ENCODE results near the gene NFKBIL1.

NFKBIL1 gene

DNA sequence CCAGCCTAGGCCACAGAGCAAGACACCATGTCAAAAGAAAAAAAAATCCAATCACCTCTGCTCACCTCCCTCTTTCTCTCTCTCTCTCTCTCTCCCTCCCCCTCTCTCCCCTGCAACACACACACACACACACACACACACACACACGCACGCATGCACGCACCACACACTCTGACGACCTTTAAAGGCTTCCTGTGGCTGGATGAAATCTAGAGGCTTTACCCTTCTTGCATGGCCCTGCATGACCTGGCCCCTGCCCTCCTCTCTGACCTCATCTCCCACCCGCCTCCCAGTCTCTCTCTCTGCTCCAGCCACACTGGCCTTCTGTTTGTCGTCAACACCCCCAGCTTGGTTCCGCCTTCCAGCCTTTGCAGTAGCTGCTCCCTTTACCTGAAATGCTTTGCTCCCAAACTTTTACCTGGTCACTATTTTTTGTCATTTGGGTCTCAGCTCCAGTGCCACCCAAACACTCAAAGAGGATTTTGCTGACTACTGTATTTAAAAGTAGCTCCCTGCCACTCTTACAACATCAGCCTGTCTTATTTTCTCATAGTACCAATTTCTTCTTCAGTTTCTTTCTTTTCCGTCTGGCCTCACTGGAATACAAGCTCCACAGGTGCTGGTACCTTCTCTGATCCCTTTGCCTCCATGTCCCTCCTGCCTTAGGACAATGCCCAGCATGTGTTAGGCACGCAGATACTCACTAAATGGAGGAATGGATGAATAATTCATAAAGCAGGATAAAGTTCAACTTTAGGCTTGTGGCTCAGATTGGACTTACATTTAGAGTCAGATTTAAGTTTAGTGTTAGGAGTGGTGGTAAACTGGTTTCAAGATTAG lies 20.3 kb downstream of the NFKBIL1 start:
- DNase-seq: peak in 1 of 5 experiments; percentile 88

DNA sequence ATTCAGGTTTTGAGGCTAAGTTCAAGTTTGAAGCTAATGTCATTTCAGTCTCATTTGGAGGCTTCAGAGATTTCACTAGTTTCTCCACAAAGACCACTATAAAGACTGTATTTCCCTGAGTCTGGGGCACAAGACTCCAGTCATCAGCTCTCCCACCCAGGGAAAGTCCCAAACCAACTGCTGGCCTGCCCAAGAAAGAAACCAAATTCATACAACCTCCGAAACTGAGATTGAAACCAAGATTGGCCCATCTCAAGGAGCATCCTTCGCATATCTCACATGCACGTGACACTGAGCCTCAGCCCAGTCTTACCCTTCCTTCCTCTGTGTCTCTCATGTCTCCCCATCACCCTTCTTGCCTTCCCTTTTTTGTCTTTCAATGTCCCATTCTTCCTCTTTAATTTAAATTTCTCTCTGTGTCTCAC lies 21.1 kb downstream of the NFKBIL1 start:
- DNase-seq: peak; percentile 20 to 95 (median 68)

DNA sequence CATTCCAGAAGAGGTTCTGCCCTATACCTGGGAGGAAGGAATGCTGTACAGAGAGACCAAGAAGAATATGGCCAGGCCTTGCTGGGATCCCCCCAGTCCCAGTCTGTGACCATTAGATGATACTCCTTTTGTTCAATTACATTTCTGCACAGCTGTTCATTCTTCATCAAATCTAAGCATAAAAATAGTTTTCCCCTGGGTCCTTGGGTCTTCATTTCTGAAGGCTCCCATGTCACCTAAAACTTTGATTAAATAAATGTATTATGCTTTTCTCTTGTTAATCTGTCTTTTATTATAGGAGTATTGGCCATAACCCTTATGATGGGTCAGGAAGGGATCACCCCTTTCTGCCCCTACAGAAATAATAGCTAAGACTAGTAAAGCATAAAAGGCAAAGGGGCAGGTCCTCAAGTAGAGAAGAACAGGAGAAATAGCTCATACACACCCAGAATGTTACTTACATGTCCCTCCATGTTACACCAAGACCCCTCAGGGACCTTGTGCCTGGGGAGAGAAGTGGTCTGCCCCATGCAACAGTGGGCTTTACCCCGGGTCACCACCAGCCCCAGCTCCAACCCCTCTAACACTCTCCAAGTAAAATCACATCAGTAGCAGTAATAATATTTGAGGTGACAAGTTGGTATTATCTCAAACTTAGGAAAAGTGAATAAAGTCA lies 22.6 kb downstream of the NFKBIL1 start:
- no peak for DNase-seq

DNA sequence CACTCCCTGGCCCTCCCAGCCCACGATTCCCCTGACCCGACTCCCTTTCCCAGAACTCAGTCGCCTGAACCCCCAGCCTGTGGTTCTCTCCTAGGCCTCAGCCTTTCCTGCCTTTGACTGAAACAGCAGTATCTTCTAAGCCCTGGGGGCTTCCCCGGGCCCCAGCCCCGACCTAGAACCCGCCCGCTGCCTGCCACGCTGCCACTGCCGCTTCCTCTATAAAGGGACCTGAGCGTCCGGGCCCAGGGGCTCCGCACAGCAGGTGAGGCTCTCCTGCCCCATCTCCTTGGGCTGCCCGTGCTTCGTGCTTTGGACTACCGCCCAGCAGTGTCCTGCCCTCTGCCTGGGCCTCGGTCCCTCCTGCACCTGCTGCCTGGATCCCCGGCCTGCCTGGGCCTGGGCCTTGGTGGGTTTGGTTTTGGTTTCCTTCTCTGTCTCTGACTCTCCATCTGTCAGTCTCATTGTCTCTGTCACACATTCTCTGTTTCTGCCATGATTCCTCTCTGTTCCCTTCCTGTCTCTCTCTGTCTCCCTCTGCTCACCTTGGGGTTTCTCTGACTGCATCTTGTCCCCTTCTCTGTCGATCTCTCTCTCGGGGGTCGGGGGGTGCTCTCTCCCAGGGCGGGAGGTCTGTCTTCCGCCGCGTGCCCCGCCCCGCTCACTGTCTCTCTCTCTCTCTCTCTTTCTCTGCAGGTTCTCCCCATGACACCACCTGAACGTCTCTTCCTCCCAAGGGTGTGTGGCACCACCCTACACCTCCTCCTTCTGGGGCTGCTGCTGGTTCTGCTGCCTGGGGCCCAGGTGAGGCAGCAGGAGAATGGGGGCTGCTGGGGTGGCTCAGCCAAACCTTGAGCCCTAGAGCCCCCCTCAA lies 24.9 kb downstream of the NFKBIL1 start, which contains the start of gene LTA:
Gene LTA (plus strand): TSS at position 249 of the 871 bp plus-strand sequence. CDS start 454 bp downstream, at position 703.
- peak; percentile 56 to 78 (median 74) for DNase-seq

DNA sequence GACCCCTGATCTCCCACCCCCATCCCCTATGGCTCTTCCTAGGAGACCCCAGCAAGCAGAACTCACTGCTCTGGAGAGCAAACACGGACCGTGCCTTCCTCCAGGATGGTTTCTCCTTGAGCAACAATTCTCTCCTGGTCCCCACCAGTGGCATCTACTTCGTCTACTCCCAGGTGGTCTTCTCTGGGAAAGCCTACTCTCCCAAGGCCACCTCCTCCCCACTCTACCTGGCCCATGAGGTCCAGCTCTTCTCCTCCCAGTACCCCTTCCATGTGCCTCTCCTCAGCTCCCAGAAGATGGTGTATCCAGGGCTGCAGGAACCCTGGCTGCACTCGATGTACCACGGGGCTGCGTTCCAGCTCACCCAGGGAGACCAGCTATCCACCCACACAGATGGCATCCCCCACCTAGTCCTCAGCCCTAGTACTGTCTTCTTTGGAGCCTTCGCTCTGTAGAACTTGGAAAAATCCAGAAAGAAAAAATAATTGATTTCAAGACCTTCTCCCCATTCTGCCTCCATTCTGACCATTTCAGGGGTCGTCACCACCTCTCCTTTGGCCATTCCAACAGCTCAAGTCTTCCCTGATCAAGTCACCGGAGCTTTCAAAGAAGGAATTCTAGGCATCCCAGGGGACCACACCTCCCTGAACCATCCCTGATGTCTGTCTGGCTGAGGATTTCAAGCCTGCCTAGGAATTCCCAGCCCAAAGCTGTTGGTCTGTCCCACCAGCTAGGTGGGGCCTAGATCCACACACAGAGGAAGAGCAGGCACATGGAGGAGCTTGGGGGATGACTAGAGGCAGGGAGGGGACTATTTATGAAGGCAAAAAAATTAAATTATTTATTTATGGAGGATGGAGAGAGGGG lies 26.1 kb downstream of the NFKBIL1 start:
- no peak for DNase-seq

DNA sequence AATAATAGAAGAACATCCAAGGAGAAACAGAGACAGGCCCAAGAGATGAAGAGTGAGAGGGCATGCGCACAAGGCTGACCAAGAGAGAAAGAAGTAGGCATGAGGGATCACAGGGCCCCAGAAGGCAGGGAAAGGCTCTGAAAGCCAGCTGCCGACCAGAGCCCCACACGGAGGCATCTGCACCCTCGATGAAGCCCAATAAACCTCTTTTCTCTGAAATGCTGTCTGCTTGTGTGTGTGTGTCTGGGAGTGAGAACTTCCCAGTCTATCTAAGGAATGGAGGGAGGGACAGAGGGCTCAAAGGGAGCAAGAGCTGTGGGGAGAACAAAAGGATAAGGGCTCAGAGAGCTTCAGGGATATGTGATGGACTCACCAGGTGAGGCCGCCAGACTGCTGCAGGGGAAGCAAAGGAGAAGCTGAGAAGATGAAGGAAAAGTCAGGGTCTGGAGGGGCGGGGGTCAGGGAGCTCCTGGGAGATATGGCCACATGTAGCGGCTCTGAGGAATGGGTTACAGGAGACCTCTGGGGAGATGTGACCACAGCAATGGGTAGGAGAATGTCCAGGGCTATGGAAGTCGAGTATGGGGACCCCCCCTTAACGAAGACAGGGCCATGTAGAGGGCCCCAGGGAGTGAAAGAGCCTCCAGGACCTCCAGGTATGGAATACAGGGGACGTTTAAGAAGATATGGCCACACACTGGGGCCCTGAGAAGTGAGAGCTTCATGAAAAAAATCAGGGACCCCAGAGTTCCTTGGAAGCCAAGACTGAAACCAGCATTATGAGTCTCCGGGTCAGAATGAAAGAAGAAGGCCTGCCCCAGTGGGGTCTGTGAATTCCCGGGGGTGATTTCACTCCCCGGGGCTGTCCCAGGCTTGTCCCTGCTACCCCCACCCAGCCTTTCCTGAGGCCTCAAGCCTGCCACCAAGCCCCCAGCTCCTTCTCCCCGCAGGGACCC lies 27.0 kb downstream of the NFKBIL1 start:
- no peak for DNase-seq

DNA sequence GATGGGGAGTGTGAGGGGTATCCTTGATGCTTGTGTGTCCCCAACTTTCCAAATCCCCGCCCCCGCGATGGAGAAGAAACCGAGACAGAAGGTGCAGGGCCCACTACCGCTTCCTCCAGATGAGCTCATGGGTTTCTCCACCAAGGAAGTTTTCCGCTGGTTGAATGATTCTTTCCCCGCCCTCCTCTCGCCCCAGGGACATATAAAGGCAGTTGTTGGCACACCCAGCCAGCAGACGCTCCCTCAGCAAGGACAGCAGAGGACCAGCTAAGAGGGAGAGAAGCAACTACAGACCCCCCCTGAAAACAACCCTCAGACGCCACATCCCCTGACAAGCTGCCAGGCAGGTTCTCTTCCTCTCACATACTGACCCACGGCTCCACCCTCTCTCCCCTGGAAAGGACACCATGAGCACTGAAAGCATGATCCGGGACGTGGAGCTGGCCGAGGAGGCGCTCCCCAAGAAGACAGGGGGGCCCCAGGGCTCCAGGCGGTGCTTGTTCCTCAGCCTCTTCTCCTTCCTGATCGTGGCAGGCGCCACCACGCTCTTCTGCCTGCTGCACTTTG lies 28.0 kb downstream of the NFKBIL1 start, which contains the start of gene TNF:
Gene TNF (plus strand): TSS at position 231 of the 567 bp plus-strand sequence. CDS start 177 bp downstream, at position 408.
- peak; percentile 48 to 80 (median 70) for DNase-seq

DNA sequence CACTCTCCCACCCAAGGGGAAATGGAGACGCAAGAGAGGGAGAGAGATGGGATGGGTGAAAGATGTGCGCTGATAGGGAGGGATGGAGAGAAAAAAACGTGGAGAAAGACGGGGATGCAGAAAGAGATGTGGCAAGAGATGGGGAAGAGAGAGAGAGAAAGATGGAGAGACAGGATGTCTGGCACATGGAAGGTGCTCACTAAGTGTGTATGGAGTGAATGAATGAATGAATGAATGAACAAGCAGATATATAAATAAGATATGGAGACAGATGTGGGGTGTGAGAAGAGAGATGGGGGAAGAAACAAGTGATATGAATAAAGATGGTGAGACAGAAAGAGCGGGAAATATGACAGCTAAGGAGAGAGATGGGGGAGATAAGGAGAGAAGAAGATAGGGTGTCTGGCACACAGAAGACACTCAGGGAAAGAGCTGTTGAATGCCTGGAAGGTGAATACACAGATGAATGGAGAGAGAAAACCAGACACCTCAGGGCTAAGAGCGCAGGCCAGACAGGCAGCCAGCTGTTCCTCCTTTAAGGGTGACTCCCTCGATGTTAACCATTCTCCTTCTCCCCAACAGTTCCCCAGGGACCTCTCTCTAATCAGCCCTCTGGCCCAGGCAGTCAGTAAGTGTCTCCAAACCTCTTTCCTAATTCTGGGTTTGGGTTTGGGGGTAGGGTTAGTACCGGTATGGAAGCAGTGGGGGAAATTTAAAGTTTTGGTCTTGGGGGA lies 28.7 kb downstream of the NFKBIL1 start:
- peak in 1 of 5 experiments; percentile 45 for DNase-seq

DNA sequence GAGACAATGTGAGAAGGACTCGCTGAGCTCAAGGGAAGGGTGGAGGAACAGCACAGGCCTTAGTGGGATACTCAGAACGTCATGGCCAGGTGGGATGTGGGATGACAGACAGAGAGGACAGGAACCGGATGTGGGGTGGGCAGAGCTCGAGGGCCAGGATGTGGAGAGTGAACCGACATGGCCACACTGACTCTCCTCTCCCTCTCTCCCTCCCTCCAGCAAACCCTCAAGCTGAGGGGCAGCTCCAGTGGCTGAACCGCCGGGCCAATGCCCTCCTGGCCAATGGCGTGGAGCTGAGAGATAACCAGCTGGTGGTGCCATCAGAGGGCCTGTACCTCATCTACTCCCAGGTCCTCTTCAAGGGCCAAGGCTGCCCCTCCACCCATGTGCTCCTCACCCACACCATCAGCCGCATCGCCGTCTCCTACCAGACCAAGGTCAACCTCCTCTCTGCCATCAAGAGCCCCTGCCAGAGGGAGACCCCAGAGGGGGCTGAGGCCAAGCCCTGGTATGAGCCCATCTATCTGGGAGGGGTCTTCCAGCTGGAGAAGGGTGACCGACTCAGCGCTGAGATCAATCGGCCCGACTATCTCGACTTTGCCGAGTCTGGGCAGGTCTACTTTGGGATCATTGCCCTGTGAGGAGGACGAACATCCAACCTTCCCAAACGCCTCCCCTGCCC lies 29.6 kb downstream of the NFKBIL1 start:
- peak in 2 of 5 experiments; percentile 73 to 90 for DNase-seq

DNA sequence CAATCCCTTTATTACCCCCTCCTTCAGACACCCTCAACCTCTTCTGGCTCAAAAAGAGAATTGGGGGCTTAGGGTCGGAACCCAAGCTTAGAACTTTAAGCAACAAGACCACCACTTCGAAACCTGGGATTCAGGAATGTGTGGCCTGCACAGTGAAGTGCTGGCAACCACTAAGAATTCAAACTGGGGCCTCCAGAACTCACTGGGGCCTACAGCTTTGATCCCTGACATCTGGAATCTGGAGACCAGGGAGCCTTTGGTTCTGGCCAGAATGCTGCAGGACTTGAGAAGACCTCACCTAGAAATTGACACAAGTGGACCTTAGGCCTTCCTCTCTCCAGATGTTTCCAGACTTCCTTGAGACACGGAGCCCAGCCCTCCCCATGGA lies 30.2 kb downstream of the NFKBIL1 start:
- DNase-seq: no peak

DNA sequence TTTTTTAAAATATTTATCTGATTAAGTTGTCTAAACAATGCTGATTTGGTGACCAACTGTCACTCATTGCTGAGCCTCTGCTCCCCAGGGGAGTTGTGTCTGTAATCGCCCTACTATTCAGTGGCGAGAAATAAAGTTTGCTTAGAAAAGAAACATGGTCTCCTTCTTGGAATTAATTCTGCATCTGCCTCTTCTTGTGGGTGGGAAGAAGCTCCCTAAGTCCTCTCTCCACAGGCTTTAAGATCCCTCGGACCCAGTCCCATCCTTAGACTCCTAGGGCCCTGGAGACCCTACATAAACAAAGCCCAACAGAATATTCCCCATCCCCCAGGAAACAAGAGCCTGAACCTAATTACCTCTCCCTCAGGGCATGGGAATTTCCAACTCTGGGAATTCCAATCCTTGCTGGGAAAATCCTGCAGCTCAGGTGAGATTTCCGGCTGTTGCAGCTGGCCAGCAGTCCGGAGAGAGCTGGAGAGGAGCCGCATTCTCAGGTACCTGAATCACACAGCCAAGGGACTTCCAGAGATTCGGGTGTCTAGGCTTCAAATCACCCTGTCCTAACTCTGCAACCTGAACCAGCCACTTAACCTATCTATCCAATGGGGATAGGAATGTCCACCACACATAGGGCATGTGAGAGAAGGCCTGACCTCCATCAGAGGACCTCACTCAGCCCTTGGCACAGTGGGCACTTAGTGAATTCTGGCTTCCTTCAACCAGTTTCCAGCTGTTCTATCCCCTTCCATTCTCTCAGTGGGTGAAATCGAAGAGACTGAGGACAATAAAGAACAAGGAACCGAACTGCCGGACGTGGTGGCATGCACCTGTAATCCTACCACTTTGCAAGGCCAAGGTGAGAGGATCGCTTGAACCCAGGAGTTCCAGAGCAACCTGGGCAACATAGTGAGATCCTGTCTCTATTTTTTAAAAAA lies 31.0 kb downstream of the NFKBIL1 start:
- no peak for DNase-seq

DNA sequence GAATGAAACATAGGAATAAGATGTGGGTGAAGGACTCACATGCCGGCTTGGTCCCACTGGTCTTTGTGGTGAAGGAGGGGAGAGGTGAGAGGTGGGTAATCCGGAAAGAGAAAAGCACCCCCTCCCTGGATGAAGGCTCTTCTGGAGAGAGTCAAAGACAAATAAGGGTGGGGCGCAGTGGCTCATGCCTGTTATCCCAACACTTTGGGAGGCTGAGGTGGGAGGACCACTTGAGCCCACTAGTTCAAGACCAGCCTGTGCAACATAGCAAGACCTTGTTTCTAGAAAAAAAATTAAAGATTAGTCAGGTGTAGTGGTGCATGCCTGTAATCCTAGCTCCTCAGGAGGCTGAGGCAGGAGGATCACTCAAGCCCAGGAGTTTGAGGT lies 31.7 kb downstream of the NFKBIL1 start:
- no peak for DNase-seq

DNA sequence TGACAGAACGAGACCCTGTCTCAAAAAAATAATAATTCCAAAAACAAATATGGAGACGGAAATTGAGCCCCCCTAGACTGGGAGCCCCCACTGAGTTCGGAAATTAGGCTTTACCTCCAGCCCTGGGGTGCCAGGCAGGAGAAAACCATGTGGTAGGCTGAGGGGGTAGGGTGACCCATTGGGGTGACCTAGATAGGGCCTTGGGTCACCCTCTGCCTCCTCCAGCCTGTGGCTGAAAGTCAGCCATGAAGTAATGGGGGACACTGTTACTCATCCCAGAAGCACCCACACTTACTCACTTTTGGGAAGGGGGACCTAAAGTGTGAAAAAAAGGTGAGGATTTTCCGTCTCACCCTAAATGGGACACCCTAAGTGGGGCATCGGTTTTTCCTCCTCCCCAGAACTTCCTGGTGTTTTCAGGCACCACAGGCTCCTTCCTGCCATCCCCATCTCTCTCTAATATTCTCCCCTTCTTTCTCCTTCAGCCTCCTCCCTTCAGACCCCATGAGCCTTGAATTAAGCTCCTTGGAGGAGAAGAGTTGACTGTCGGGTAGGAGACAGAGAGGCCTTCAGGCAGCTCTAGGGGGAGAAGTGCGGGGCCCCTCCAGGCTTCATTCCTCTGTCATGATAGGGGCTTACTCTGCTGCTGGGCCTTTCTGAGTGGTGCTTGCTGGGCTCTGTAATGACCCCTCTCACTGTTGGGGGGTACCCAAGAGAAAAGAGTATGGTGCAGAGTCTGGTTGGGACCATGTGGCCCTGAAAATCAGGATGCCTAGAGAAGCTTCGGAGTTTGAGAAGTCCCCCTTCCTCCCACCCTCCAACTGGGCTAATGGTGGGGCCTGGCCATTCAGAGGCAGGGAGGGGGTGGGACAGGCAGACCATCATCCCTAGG lies 32.4 kb downstream of the NFKBIL1 start:
- no peak for DNase-seq

DNA sequence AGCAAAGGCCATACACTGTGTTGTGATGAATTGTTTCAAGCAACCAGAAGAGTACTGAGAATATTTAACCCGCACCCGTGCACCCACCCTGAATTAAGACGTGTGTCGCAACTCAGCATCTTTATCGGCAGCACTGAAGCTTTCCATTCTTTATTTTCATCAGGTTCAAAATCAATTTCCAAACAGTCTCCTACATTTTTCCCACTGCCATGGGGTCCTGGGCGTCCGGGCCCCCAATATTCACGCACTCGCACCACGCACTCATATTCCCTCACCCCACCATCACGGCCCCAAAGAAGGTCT lies 33.0 kb downstream of the NFKBIL1 start:
- DNase-seq: no peak

DNA sequence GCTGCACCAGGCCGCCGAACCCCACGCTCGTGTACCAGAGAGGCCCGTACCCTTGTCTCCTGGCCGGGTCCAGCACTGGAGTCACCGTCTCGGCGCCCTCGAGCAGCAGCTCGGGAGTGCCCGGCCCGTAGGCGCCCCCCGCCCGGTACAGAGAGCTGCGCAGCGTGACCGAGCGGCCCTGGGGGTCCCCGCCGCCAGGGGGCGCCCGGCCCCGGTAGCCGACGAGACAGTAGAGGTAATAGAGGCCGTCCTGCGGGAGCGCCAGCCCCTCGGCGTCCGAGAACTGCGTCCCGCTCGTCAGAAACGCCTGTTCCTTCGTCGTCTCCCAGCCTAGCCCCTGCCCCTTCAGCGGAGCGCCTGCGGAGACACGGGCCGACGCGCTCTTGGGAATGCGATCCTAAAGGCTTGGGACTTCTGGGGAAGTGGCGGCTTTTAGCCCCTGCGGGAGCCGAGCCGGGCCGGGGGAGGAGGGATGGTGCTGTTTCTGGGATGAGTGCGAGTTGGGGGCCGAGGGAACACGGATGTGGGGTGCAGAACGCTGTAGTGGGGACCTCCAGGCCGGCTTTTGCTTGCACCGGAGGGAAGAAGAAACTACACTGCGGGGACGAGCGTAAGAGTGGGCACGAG lies 33.5 kb downstream of the NFKBIL1 start:
- DNase-seq: peak; percentile 78 to 85 (median 84)

Data from T-helper 2 cell (primary cell).